ENCODE measurements around the gene OR5D16.

DNA sequence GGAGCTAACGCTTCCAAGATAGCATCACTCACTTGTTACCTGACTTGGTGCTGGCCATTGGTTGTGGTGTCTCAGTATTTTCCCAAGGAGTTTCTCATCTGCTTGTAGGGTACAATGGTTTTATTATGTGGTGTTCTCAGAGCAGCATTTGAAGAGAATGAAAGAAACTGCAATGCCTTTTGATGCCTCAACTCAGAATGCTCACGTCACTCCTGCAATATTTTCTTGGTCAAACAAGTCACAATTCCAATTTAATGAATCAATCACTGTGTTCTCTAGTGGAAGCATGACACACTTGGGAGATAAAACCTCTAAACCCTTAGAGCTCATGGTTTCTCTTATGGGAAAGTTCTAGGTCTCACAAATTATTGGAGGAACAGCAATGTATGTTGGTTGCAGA lies 45.2 kb upstream of the OR5D16 start:
- TF ChIP-seq, protein P1, sequence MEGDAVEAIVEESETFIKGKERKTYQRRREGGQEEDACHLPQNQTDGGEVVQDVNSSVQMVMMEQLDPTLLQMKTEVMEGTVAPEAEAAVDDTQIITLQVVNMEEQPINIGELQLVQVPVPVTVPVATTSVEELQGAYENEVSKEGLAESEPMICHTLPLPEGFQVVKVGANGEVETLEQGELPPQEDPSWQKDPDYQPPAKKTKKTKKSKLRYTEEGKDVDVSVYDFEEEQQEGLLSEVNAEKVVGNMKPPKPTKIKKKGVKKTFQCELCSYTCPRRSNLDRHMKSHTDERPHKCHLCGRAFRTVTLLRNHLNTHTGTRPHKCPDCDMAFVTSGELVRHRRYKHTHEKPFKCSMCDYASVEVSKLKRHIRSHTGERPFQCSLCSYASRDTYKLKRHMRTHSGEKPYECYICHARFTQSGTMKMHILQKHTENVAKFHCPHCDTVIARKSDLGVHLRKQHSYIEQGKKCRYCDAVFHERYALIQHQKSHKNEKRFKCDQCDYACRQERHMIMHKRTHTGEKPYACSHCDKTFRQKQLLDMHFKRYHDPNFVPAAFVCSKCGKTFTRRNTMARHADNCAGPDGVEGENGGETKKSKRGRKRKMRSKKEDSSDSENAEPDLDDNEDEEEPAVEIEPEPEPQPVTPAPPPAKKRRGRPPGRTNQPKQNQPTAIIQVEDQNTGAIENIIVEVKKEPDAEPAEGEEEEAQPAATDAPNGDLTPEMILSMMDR (IDR thresholded peaks at IDR 0.05; ENCODE audit: borderline replicate concordance, extremely low read depth, low read length, poor library complexity, severe bottlenecking): no peak
- TF ChIP-seq EZH2 (IDR thresholded peaks at IDR 0.05; ENCODE audit: borderline replicate concordance, low read depth, low read length, severe bottlenecking): no peak
